Heart left ventricle (tissue), 16 donors: Measurements from ENCODE around the gene MT1M. TPM values are rescaled to one million over a fixed set of nuclear protein-coding genes. Genes with fewer than 3 reads are reported as not detected.

Experiments used
- ATAC-seq, 4 donors: fragments of 200-7000 bp; cut with Tn5 transposase; one replicate each; pipeline ENCODE4 v1.9.1; 2020 to 2022; ENCODE audit warnings: moderate library complexity in 4 of 4, mild to moderate bottlenecking in 3 of 4, moderate number of reproducible peaks in 1 of 4
- DNase-seq, 5 donors: peaks; one replicate each; pipeline ENCODE4 v3.0.0-alpha.2; 2020
- H3K27ac ChIP-seq, 12 donors: fragments of 200-600 bp; sonication (generic) in 4 of 12; one replicate each; pipeline versions ENCODE4 v1.5.0 to v1.8.0; 2016 to 2022; ENCODE audit warnings: mild to moderate bottlenecking in 2 of 12
- H3K27me3 ChIP-seq, 9 donors: fragments of 200-600 bp; sonication (generic) in 2 of 9; one replicate each; pipeline versions ENCODE4 v1.5.1 to v1.8.0; 2016 to 2022; ENCODE audit warnings: mild to moderate bottlenecking in 3 of 9
- H3K36me3 ChIP-seq, 9 donors: fragments of 200-600 bp; sonication (generic) in 2 of 9; one replicate each; pipeline versions ENCODE4 v1.5.0 to v1.8.0; 2018 to 2022; ENCODE audit warnings: mild to moderate bottlenecking in 2 of 9
- H3K4me1 ChIP-seq, 12 donors: fragments of 200-600 bp; sonication (generic) in 4 of 12; one replicate each; pipeline versions ENCODE4 v1.5.0 to v1.8.0; 2016 to 2022; ENCODE audit warnings: mild to moderate bottlenecking in 3 of 12
- H3K4me3 ChIP-seq, 12 donors: fragments of 200-600 bp; sonication (generic) in 4 of 12; one replicate each; pipeline versions ENCODE4 v1.5.0 to v1.8.0; 2017 to 2022; ENCODE audit warnings: mild to moderate bottlenecking in 9 of 12, moderate library complexity in 4 of 12
- H3K9me3 ChIP-seq, 12 donors: fragments of 200-600 bp; sonication (generic) in 4 of 12; one replicate each; pipeline versions ENCODE4 v1.5.0 to v1.8.0; 2016 to 2022; ENCODE audit warnings: mild to moderate bottlenecking in 1 of 12
- CTCF ChIP-seq, 12 donors: fragments of 200-600 bp; sonication (generic) in 4 of 12; IDR thresholded peaks; one replicate each; pipeline versions ENCODE4 v1.5.0 to v1.8.0; 2018 to 2022; ENCODE audit warnings: antibody characterized with exemption in 12 of 12, mild to moderate bottlenecking in 5 of 12
- POLR2A ChIP-seq, 2 donors: fragments of 450-650 bp; IDR thresholded peaks; one replicate each; pipeline ENCODE4 v1.6.1; 2017; ENCODE audit warnings: antibody characterized with exemption in 2 of 2, mild to moderate bottlenecking in 2 of 2, moderate library complexity in 2 of 2
- WGBS, 4 donors: extraction: QIAGEN DNeasy Blood & Tissue Kit in 2 of 4; methylation state at CpG; one replicate each; pipeline versions ENCODE4 v1.1.5 to v1.1.7; 2013 to 2018; 5-methylcytosine and 5-hydroxymethylcytosine counted together
- intact Hi-C, 10 donors: fragments of 100-400 bp; cut with DNase I; formaldehyde crosslinking; loops; one replicate each; pipeline versions ENCODE4 v1.11.1 to v1.14.2; 2022
- polyA plus RNA-seq, 2 donors: library from polyadenylated mRNA; stranded (reverse); fragments of 200-250 nt; gene quantifications; one replicate each; pipeline ENCODE4 v1.2.3, GENCODE V29; 2013
- total RNA-seq, 9 donors: library from RNA; depleted of rRNA in 2 of 9; stranded (reverse); fragments of >200 nt in 2 of 9; fragmentation: NEBNext Ultra II Directional in 3 of 9; extraction: Animal tissue kit (Norgen Biotek cat#: 25700) in 3 of 9; gene quantifications; one replicate each; pipeline versions ENCODE4 v1.1.0 to v1.2.4, GENCODE V29; 2016 to 2023
- donor health status: ischemic (EF 13 %, LVEDD 7.1; RV severe dilation, severe dysfunction).
- donor health status: healthy with polysubstance abuse.
- donor health status: DM: no; HTN: yes; CAD: no.
- donor health status: DM: no; HTN: no; CAD: no.
- donor health status: ischemic (EF 25% LVEDD 6.9; RV normal size, moderate dysfunction).
- donor health status: ischemic (EF 25% LVEDD 5.7; RV mildly dilated, moderate dysfunction).
- donor health status: healthy.
- donor health status: DM: yes; HTN: yes; CAD: no.
- donor health status: ischemic (EF 35%, LVEDD 5.7; RV mildly dilated, moderate dysfunction).
- donor health status: nonischemic (EF 11% LVEDD 7.7; RV severe dilation, severe dysfunction).
- donor health status: DM: yes; HTN: yes; CAD: no.
- donor health status: PGD.
- donor health status: ischemic (EF 29% LVEDD 5.4; RV normal size, mild dysfunction).
- donor health status: nonischemic (EF 23%, LVEDD 6.1; RV moderate dilation, normal function).

Gene MT1M
- total and polyA plus RNA-seq, 11 donors = 0.61 to 16.2 (median 7.4) TPM

DNA sequence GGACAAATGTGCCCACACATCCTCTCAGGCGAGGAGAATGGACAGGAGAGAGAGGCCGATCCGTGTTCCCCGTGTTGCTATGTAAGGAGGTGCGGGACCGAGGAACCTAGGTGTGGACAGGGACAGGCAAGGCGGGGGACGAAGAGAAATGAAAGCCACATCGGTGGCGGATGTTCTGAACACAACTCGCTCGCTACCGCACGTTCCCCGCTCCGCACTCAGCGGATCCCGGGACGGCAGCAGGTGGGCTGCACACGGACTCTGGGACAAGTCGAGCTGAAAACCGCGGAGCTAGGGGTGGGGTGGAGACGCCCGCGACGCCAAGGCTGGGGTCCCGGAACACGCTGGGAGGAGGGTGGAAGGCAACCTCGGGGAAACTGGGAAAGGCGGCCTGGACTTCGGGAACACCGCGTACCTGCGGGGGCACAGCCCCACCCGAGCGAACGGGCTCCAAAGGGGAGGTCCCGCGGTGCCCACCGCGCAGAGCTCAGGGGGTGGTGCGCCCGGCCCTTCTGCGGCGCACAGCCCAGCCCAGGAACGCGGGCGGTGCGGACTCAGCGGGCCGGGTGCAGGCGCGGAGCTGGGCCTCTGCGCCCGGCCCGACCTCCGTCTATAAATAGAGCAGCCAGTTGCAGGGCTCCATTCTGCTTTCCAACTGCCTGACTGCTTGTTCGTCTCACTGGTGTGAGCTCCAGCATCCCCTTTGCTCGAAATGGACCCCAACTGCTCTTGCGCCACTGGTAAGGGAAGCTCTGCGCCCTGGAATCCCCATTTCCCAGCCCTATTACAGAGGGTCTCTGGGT is 7.1 kb upstream of the MT1M start, which contains the start of gene MT1E:
Gene MT1E (plus strand): TSS at position 642 of the 803 bp plus-strand sequence. CDS start 71 bp downstream, at position 713.
- Histone ChIP-seq H3K4me1 (peaks cover 0 to 30% (median 14%) of the 10 kb centered on the region in 12 donors), H3K36me3 (no peaks in the 10 kb centered on the region), H3K27ac (peak within 1 kb of the TSS; percentile 81 to 99 (median 96)), H3K27me3 (no peaks in the 10 kb centered on the region), H3K4me3 (peak within 1 kb of the TSS; percentile 56 to 95 (median 70)), H3K9me3 (no peaks in the 10 kb centered on the region)
- intact Hi-C loops = loop anchor here in 3 of 10 donors (1.0 to 5.0 kb wide), 3 partner anchors 16 to 57 kb away; partner anchors contain the start of genes MT2A (in 2 of the 3) and MT1X (in 1 of the 3)
- ATAC-seq = peak; percentile 88 to 94 (median 91)
- TF ChIP-seq POLR2A (IDR thresholded peaks at IDR 0.05) (peak in 1 of 2 donors; percentile 90), CTCF (IDR thresholded peaks at IDR 0.05) (no peak)
- DNase-seq = peak; percentile 82 to 90 (median 90)
- 2 to 4% (median 2%) methylated on average over 35 to 62 of the region's 62 CpGs for WGBS, 4 donors

GRCh38 chr16:56625943-56626654 is 6.4 kb upstream of the MT1M start:
- DNase-seq (peak in 4 of 5 donors; percentile 61 to 90 (median 74)), ATAC-seq (peak; percentile 84 to 89 (median 86))
- H3K9me3 ChIP-seq = no peaks in the 10 kb centered on the region
- H3K4me3 ChIP-seq = peak overlapping the region; percentile 56 to 95 (median 70)
- TF ChIP-seq POLR2A (IDR thresholded peaks at IDR 0.05) = no peak
- no peak for TF ChIP-seq CTCF (IDR thresholded peaks at IDR 0.05)
- no peaks in the 10 kb centered on the region for H3K36me3 ChIP-seq
- no peaks in the 10 kb centered on the region for H3K27me3 ChIP-seq
- intact Hi-C loops = loop anchor here in 5 of 10 donors (1.0 to 5.0 kb wide), 4 partner anchors 15 to 56 kb away; partner anchors contain the start of genes MT2A (in 3 of the 5) and MT1X (in 1 of the 5)
- H3K4me1 ChIP-seq = peaks cover 0 to 30% (median 14%) of the 10 kb centered on the region in 12 donors
- H3K27ac ChIP-seq = peak overlapping the region; percentile 81 to 99 (median 96)
- 31 to 35% (median 32%) methylated on average over 12 to 16 of the region's 16 CpGs for WGBS, 4 donors

- 45 to 60% (median 54%) methylated on average over 7 of the region's 7 CpGs for WGBS, 4 donors
Observed at GRCh38 chr16:56626685-56627084, 5.8 kb upstream of the MT1M start.

More at GRCh38 chr16:56626685-56627084, 5.8 kb upstream of the MT1M start:
- Histone ChIP-seq H3K9me3 (no peaks in the 10 kb centered on the region), H3K36me3 (no peaks in the 10 kb centered on the region), H3K27me3 (peaks cover 0 to 3% (median 0%) of the 10 kb centered on the region in 9 donors), H3K4me3 (peak overlapping the region; percentile 56 to 95 (median 70)), H3K27ac (peak overlapping the region; percentile 81 to 99 (median 96)), H3K4me1 (peaks cover 0 to 30% (median 13%) of the 10 kb centered on the region in 12 donors)
- peak in 1 of 4 donors; percentile 17 for ATAC-seq
- intact Hi-C loops = loop anchor here in 3 of 10 donors (2.0 to 5.0 kb wide), 3 partner anchors 16 to 56 kb away; partner anchors contain the start of genes MT1X (in 1 of the 3) and MT2A (in 1 of the 3)
- TF ChIP-seq POLR2A (IDR thresholded peaks at IDR 0.05) (no peak), CTCF (IDR thresholded peaks at IDR 0.05) (no peak)
- peak in 1 of 5 donors; percentile 50 for DNase-seq
